GDM1 (cell line): ENCODE data around the gene ACOT11.
"Not testable (repeated sequence)": the region's sequence is repeated elsewhere in the genome, so short reads cannot be mapped to it uniquely, and the experiment has no call there.

ENCODE experiments used
- DNase-seq: peaks from one replicate; lab custom pipeline; 2025; lab: John Stamatoyannopoulos, UW

ACOT11 gene

GRCh38 chr1:54608566-54609230, 60.7 kb downstream of the ACOT11 start:
- DNase-seq: no peak

- no peak for DNase-seq
Observed at GRCh38 chr1:54609301-54609921, 61.4 kb downstream of the ACOT11 start.

- DNase-seq: no peak
Observed at GRCh38 chr1:54610048-54610447, 62.0 kb downstream of the ACOT11 start.

- no peak for DNase-seq
Observed at GRCh38 chr1:54610601-54611580, 62.9 kb downstream of the ACOT11 start.

- no peak for DNase-seq
Observed at GRCh38 chr1:54611621-54612020, 63.6 kb downstream of the ACOT11 start.

GRCh38 chr1:54614024-54614423, 66.0 kb downstream of the ACOT11 start:
- no peak for DNase-seq

- no peak for DNase-seq
Observed at GRCh38 chr1:54614563-54614962, 66.5 kb downstream of the ACOT11 start.

GRCh38 chr1:54615531-54616279, 67.7 kb downstream of the ACOT11 start:
- no peak for DNase-seq

- DNase-seq: no peak
Observed at GRCh38 chr1:54619749-54620148, 71.7 kb downstream of the ACOT11 start.

- no peak for DNase-seq
Observed at GRCh38 chr1:54623216-54624007, 75.4 kb downstream of the ACOT11 start, which contains the start of gene FAM151A. FAM151A (minus strand) TSS chr1:54623525; CDS start chr1:54623395, 130 bp downstream.

GRCh38 chr1:54624466-54625464, 76.7 kb downstream of the ACOT11 start:
- no peak for DNase-seq

GRCh38 chr1:54627196-54627595, 79.2 kb downstream of the ACOT11 start:
- DNase-seq: no peak

GRCh38 chr1:54635804-54636203, 87.8 kb downstream of the ACOT11 start:
- not testable (repeated sequence) for DNase-seq

GRCh38 chr1:54636461-54637446, 88.7 kb downstream of the ACOT11 start:
- not testable (repeated sequence) for DNase-seq

- no peak for DNase-seq
Observed at GRCh38 chr1:54640361-54640760, 92.3 kb downstream of the ACOT11 start.

- no peak for DNase-seq
Observed at GRCh38 chr1:54640863-54641836, 93.1 kb downstream of the ACOT11 start, which contains the start of gene MROH7. MROH7 (plus strand) TSS chr1:54641786; CDS start chr1:54652927, 11,141 bp downstream.

- no peak for DNase-seq
Observed at GRCh38 chr1:54643736-54644135, 95.7 kb downstream of the ACOT11 start.
